Upper lobe of right lung (tissue), 1 donor: ENCODE measurements around the gene DDX50. TPM values are rescaled to one million over a fixed set of nuclear protein-coding genes. Genes with fewer than 3 reads are reported as not detected.

Experiments
- ATAC-seq: fragments of 200-7000 bp; cut with Tn5 transposase; one replicate; pipeline ENCODE4 v1.9.1; 2020; ENCODE audit warnings: mild to moderate bottlenecking, moderate library complexity
- DNase-seq: peaks from one replicate; pipeline ENCODE4 v3.0.0-alpha.2; 2020
- H3K27ac ChIP-seq: fragments of 200-600 bp; one replicate; pipeline ENCODE4 v1.8.0; 2022
- H3K27me3 ChIP-seq: fragments of 200-600 bp; one replicate; pipeline ENCODE4 v1.8.0; 2022; ENCODE audit warnings: mild to moderate bottlenecking
- H3K36me3 ChIP-seq: fragments of 200-600 bp; one replicate; pipeline ENCODE4 v1.8.0; 2022
- H3K4me1 ChIP-seq: fragments of 200-600 bp; one replicate; pipeline ENCODE4 v1.8.0; 2022
- H3K4me3 ChIP-seq: fragments of 200-600 bp; one replicate; pipeline ENCODE4 v1.8.0; 2022; ENCODE audit warnings: mild to moderate bottlenecking
- H3K9me3 ChIP-seq: fragments of 200-600 bp; one replicate; pipeline ENCODE4 v1.8.0; 2022
- CTCF ChIP-seq: fragments of 200-600 bp; IDR thresholded peaks from one replicate; pipeline ENCODE4 v1.8.0; 2022; ENCODE audit warnings: antibody characterized with exemption
- intact Hi-C: fragments of 100-400 bp; cut with DNase I; formaldehyde crosslinking; loops from one replicate; pipeline ENCODE4 v1.11.0; 2022
- total RNA-seq: library from RNA; stranded (reverse); fragmentation: NEBNext Ultra II Directional; extraction: Animal tissue kit (Norgen Biotek cat#: 25700); gene quantifications from one replicate; pipeline ENCODE4 v1.2.1, GENCODE V29; 2021
- donor health status: DM: no; HTN: yes; CAD: no; lungs with severe emphysema.

Gene DDX50
- total RNA-seq, 1 donor from 2014 or later = 26.1 TPM

DNA sequence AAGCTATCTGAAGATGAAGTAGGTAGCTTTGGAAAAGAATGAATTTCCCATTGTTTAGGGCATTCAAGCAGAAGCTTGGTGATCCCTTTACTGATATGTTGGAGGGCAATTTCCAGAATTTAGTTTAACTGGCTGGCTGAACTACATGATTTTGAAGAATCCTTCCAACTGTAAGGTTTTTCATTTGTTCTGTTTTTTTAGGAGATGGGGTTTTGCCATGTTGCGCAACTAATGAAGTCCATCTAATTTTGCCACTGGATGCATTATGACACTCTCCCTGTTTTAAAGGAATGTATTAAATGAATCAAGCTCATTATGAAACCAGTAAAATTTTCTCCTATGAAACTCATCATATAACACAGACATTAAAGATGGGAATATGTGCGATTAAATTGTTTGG lies 6.1 kb upstream of the DDX50 start:
- Histone ChIP-seq H3K9me3 (no peaks in the 10 kb centered on the region), H3K27me3 (no peaks in the 10 kb centered on the region), H3K4me1 (peaks cover under 1% of the 10 kb centered on the region), H3K27ac (no peak overlapping the region), H3K4me3 (no peak overlapping the region), H3K36me3 (no peaks in the 10 kb centered on the region)
- no peak for TF ChIP-seq CTCF
- DNase-seq = no peak
- intact Hi-C loops = no loop called here
- no peak for ATAC-seq

DNA sequence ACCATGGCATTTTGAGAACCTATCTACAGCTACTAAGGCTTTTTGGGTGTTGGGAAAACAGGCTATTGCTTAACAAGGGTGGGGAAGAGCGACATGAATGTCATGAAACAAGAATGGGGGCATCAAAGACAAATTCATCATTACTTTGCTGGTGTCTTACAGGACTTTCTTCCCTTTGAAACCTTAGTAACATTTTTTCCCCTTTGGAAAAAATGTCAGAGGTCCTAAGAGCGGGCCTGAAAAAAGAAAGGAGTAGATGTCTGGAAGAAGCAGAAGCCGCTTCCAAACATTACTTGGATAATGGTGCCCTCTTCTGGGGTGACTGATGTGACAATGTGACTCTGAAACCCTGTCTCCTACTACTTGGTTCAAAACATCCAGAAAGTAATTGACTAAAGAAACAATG lies 3.8 kb upstream of the DDX50 start:
- no peaks in the 10 kb centered on the region for H3K9me3 ChIP-seq
- no peak overlapping the region for H3K27ac ChIP-seq
- peaks cover 9% of the 10 kb centered on the region for H3K4me1 ChIP-seq
- TF ChIP-seq CTCF = peak; percentile 53
- ATAC-seq = no peak
- intact Hi-C loops = no loop called here
- H3K4me3 ChIP-seq = no peak overlapping the region
- DNase-seq = no peak
- H3K27me3 ChIP-seq = no peaks in the 10 kb centered on the region
- H3K36me3 ChIP-seq = no peaks in the 10 kb centered on the region

DNA sequence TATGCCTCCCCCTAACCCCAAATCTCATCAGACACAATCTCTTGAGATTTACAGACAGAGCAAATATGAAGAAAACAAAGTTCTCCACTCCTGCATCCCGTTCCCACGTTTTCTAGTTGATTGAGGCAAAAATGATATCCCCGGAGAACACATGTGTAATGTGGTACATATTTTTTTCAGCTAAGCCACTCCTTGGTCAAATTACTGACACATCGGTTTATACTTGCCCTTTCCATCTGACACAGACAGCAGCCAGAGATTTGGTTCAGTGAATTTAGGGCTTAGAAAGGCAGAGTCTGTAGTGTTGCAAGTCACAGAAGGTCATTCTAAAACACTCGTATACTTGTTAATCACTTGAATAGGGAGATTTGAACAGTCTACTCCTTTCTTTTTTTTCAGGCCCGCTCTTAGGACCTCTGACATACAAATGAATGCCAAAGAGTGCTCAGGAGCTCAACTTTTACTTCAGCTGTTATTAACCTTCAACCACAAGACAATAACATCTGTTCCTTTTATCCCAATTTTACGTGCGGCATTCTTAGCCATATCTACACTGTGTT lies 1.8 kb upstream of the DDX50 start:
- no peaks in the 10 kb centered on the region for H3K27me3 ChIP-seq
- no peak for DNase-seq
- H3K4me1 ChIP-seq = peaks cover 15% of the 10 kb centered on the region
- H3K9me3 ChIP-seq = no peaks in the 10 kb centered on the region
- H3K4me3 ChIP-seq = no peak overlapping the region
- no peak for TF ChIP-seq CTCF
- no peaks in the 10 kb centered on the region for H3K36me3 ChIP-seq
- no peak for ATAC-seq
- no peak overlapping the region for H3K27ac ChIP-seq
- intact Hi-C loops = no loop called here

DNA sequence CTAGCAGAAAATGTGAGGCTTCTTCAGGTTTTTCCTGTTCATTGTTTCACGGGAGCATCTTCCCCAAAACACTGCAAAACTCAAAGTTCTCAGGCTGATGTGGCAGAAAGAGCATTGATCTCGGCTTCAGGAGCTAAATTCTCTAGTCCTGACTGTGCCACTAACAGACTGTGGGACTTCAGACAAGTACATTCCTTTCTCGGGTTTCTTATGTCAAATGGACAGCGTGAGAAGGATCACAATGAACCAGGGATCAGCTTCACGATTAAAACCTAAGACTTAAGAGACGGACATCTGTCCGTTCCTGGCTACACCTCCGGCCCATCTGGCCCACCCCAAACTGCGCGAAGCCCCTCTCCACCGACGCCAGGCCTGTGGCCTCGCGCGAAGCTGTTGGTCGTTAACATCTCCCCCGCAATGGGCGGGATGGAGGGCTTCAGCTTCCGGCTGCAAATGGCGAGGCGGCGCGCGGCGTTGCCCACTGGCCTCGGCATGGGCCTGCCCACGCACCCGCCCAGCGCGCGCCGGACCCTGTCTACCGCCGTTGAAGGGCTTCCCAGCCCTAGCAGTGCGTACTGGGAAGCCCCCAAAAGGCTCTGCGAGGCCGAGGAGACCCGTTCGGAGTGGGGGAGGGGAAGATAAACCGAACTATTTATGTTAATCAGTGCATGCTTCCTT lies 549 bp upstream of the DDX50 start:
- DNase-seq = peak; percentile 91
- TF ChIP-seq CTCF = no peak
- peak; percentile 78 for ATAC-seq
- intact Hi-C loops = no loop called here
- Histone ChIP-seq H3K27me3 (no peaks in the 10 kb centered on the region), H3K27ac (peak overlapping the region; percentile 97), H3K36me3 (no peaks in the 10 kb centered on the region), H3K4me1 (peaks cover 15% of the 10 kb centered on the region), H3K9me3 (no peaks in the 10 kb centered on the region), H3K4me3 (peak overlapping the region; percentile 98)

DNA sequence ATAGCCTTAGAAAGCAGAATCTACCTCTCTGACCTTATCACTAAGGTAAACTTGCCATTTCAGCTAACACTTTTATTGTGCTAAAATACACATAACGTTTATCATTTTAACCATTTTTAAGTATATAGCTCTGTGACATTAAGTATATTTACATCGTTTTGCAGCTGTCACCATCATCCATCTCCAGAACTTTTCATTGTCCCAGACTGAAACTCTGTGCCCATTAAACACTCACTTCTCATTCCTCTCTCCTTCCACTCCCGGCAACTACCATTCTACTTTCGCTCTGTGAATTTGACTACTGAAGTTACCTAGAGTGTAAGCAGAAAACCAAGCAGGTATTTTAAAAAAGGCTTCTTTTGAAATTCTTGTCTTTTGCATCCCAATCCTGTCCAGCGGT lies 1.3 kb downstream of the DDX50 start:
- TF ChIP-seq CTCF = no peak
- peaks cover 15% of the 10 kb centered on the region for H3K4me1 ChIP-seq
- intact Hi-C loops = no loop called here
- no peaks in the 10 kb centered on the region for H3K27me3 ChIP-seq
- H3K27ac ChIP-seq = no peak overlapping the region
- H3K36me3 ChIP-seq = peaks cover 8% of the 10 kb centered on the region
- H3K9me3 ChIP-seq = no peaks in the 10 kb centered on the region
- H3K4me3 ChIP-seq = peak overlapping the region; percentile 98
- ATAC-seq = no peak
- no peak for DNase-seq
